Endothelial cell of umbilical vein (primary cell): Measurements from ENCODE around the gene HOXA4. TPM values are rescaled to one million over a fixed set of nuclear protein-coding genes. Genes with fewer than 3 reads are reported as not detected.

Experiments used
- BruUV-seq: library from RNA; stranded (reverse); fragments of 400-500 nt; replicated peaks from 2 replicates; lab custom pipeline; 2021; lab: Mats Ljungman, UMichigan
- CTCF ChIA-PET: fragments of 300-600, 350-600 bp; sonication (Branson Sonifier 250); formaldehyde crosslinking; loops from one replicate; lab custom pipeline; 2021; ENCODE audit warnings: antibody characterized with exemption, inconsistent platforms; lab: Charles Lee
- POLR2A ChIA-PET: fragments of 300-600, 350-600 bp; sonication (Branson Sonifier 250); formaldehyde crosslinking; loops from one replicate; lab custom pipeline; 2021; ENCODE audit warnings: antibody characterized with exemption, inconsistent platforms; lab: Charles Lee
- DNase-seq: peaks from one replicate; pipeline ENCODE4 v3.0.0-alpha.2; 2011; ENCODE audit warnings: low read depth, low spot score
- FAIRE-seq: peaks from 2 replicates; lab custom pipeline; 2011; peaks lifted over from hg19 to GRCh38; lab: Jason Lieb, UNC
- H2AFZ ChIP-seq: 2 replicates; pipeline ENCODE4 v1.6.0; 2012; ENCODE audit warnings: low read depth, low read length, control low read depth, inconsistent platforms
- H3K27ac ChIP-seq: 2 replicates; pipeline ENCODE4 v1.5.1; 2011; ENCODE audit warnings: low read depth, mild to moderate bottlenecking, control low read depth, low read length, moderate library complexity; ENCODE audit not compliant: insufficient read depth
- H3K27me3 ChIP-seq, 2 experiments: 2 replicates each; pipeline versions ENCODE4 v1.6.0 to v1.6.1; 2011; ENCODE audit warnings: low read length in 2 of 2, mixed read lengths in 1 of 2; ENCODE audit not compliant: control insufficient read depth in 2 of 2, insufficient read depth in 2 of 2
- H3K36me3 ChIP-seq, 2 experiments: 2 replicates in 1 of 2; 3 replicates in 1 of 2; pipeline ENCODE4 v1.5.1; 2011; ENCODE audit warnings: low read length in 2 of 2, mild to moderate bottlenecking in 1 of 2, moderate library complexity in 1 of 2; ENCODE audit not compliant: control insufficient read depth in 2 of 2, insufficient read depth in 2 of 2; ENCODE audit errors: extremely low read depth in 1 of 2
- H3K4me1 ChIP-seq: 3 replicates; pipeline ENCODE4 v1.5.1; 2011; ENCODE audit warnings: mild to moderate bottlenecking, low read length; ENCODE audit not compliant: control insufficient read depth, insufficient read depth; ENCODE audit errors: extremely low read depth
- H3K4me2 ChIP-seq: 2 replicates; pipeline ENCODE4 v1.6.1; 2011; ENCODE audit warnings: low read length, control low read depth, mixed read lengths; ENCODE audit not compliant: insufficient read depth
- H3K4me3 ChIP-seq, 3 experiments: fragments of 200-600 bp in 1 of 3; sonication (generic), shearing (Covaris generic) in 1 of 3; replicated peaks in 1 of 3; 2 replicates each; pipeline ENCODE4 v1.5.1; 2011 to 2016; ENCODE audit warnings: control low read depth in 3 of 3, low read length in 3 of 3, mild to moderate bottlenecking in 2 of 3, inconsistent platforms in 1 of 3, low read depth in 1 of 3, moderate library complexity in 1 of 3; ENCODE audit not compliant: insufficient read depth in 1 of 3
- H3K79me2 ChIP-seq: 2 replicates; pipeline ENCODE4 v1.6.0; 2012; ENCODE audit warnings: low read length, inconsistent platforms; ENCODE audit not compliant: control insufficient read depth, insufficient read depth
- H3K9ac ChIP-seq: replicated peaks from 2 replicates; pipeline ENCODE3; 2011; ENCODE audit warnings: low read length, control low read depth; ENCODE audit not compliant: insufficient read depth; ENCODE audit errors: extremely low read depth
- H3K9me1 ChIP-seq: replicated peaks from 3 replicates; pipeline ENCODE4 v1.6.0; 2011; ENCODE audit warnings: mild to moderate bottlenecking, low read length; ENCODE audit not compliant: control insufficient read depth, insufficient read depth; ENCODE audit errors: extremely low read depth
- H3K9me3 ChIP-seq: replicated peaks from 2 replicates; pipeline ENCODE4 v1.5.1; 2012; ENCODE audit warnings: low read length, inconsistent platforms; ENCODE audit not compliant: control insufficient read depth, insufficient read depth
- H4K20me1 ChIP-seq: replicated peaks from 2 replicates; pipeline ENCODE3; 2011; ENCODE audit warnings: mild to moderate bottlenecking, low read length; ENCODE audit not compliant: control insufficient read depth, insufficient read depth; ENCODE audit errors: extremely low read depth
- CTCF ChIP-seq, 2 donors: IDR thresholded peaks; 1 replicate in 1 of 2; 2 replicates in 1 of 2; pipeline ENCODE4 v1.5.1; 2011; ENCODE audit warnings: low read length in 2 of 2, mild to moderate bottlenecking in 2 of 2, moderate library complexity in 2 of 2, control low read depth in 1 of 2, inconsistent platforms in 1 of 2, low read depth in 1 of 2; ENCODE audit not compliant: insufficient read depth in 1 of 2; ENCODE audit errors: extremely low read depth in 1 of 2
- EZH2 ChIP-seq: IDR thresholded peaks from 2 replicates; pipeline ENCODE4 v1.6.1; 2012; ENCODE audit warnings: borderline replicate concordance, low read depth, mild to moderate bottlenecking, moderate library complexity, low read length, inconsistent platforms; ENCODE audit not compliant: severe bottlenecking
- FOS ChIP-seq: IDR thresholded peaks from 2 replicates; pipeline ENCODE4 v1.6.1; 2011; ENCODE audit warnings: mild to moderate bottlenecking, low read length, moderate library complexity, borderline replicate concordance; ENCODE audit not compliant: insufficient read depth
- GATA2 ChIP-seq: IDR thresholded peaks from 2 replicates; pipeline ENCODE4 v1.7.0; 2011; ENCODE audit warnings: low read depth, mild to moderate bottlenecking, moderate library complexity, mixed read lengths, low read length; ENCODE audit not compliant: insufficient read length, insufficient read depth
- JUN ChIP-seq: IDR thresholded peaks from 2 replicates; pipeline ENCODE4 v1.6.1; 2011; ENCODE audit warnings: borderline replicate concordance, low read depth; ENCODE audit not compliant: insufficient read length, insufficient read depth
- MYC ChIP-seq: IDR thresholded peaks from one replicate; pipeline ENCODE4 v1.6.1; 2011; ENCODE audit warnings: mild to moderate bottlenecking, low read depth, low read length
- POLR2A ChIP-seq: IDR thresholded peaks from 2 replicates; pipeline ENCODE4 v1.6.1; 2012; ENCODE audit warnings: low read depth, mild to moderate bottlenecking, control low read depth, low read length
- POLR2AphosphoS5 ChIP-seq: IDR thresholded peaks from 2 replicates; pipeline ENCODE4 v1.6.1; 2012; ENCODE audit warnings: low read depth, mild to moderate bottlenecking, control low read depth, low read length, moderate library complexity; ENCODE audit not compliant: insufficient read depth
- dilution Hi-C: fragments of 300-500 bp; cut with MboI; formaldehyde crosslinking; loops from one replicate; pipeline ENCODE4 v1.15.0; 2019; ENCODE audit warnings: low sequenced_read_pairs; ENCODE audit not compliant: extremely low pct_ligation_motif_present
- intact Hi-C: fragments of 100-400 bp; cut with micrococcal nuclease; formaldehyde crosslinking; loops from one replicate; pipeline ENCODE4 v1.10.0; 2022
- polyA plus RNA-seq, 4 experiments: library from polyadenylated mRNA; depleted of rRNA in 3 of 4; stranded (reverse) in 3 of 4; unstranded in 1 of 4; fragments of >200 nt; gene quantifications; 2 replicates each; pipeline versions ENCODE4 v1.2.1 to v1.2.3, GENCODE V29; 2011 to 2012; ENCODE audit warnings: missing spikeins in 1 of 4
- total RNA-seq: library from RNA; stranded (reverse); gene quantifications from 2 replicates; pipeline ENCODE4 v1.2.3, GENCODE V29; 2021
- TF ChIP-seq, protein P1 (sequence below): IDR thresholded peaks from 2 replicates; pipeline ENCODE4 v1.6.1; 2011; ENCODE audit not compliant: insufficient read depth, insufficient read length

Gene HOXA4
- total and polyA plus RNA-seq, 2 donors (not counting 3 experiments of a cell fraction or from before 2014, with no cell fraction given): 4.9 to 8.1 TPM

GRCh38 chr7:27165089-27165995, 34.8 kb upstream of the HOXA4 start, which contains the start of gene HOXA9:
Gene HOXA9 (minus strand): TSS chr7:27165537. CDS start chr7:27165457, 80 bp downstream.
- H3K9ac ChIP-seq: peak within 1 kb of the TSS; percentile 85
- H3K9me3 ChIP-seq: no peaks in the 10 kb centered on the region
- H2AFZ ChIP-seq: no peak within 1 kb of the TSS
- CTCF ChIA-PET: interaction anchor here (1.2 to 7.4 kb wide), 9 partner anchors 8 to 931 kb away, joined by 3 to 42 read pairs (median 4); partner anchors contain the start of gene HOXA3
- POLR2A ChIA-PET: interaction anchor here (0.9 to 1.8 kb wide), 6 partner anchors 12 to 54 kb away, joined by 3 to 8 read pairs (median 5); partner anchors contain the start of genes HOXA11, HOXA3 and HOXA5
- no peak for TF ChIP-seq JUN
- no peak for TF ChIP-seq CTCF (IDR thresholded peaks at IDR 0.05; ENCODE audit: extremely low read depth in 1 of 2, insufficient read depth in 1 of 2, low read depth in 1 of 2, low read length in 2 of 2)
- no peak for TF ChIP-seq GATA2
- peak; percentile 94 for TF ChIP-seq POLR2AphosphoS5
- TF ChIP-seq MYC: no peak
- TF ChIP-seq, protein P1, sequence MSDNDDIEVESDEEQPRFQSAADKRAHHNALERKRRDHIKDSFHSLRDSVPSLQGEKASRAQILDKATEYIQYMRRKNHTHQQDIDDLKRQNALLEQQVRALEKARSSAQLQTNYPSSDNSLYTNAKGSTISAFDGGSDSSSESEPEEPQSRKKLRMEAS: peak; percentile 97
- TF ChIP-seq EZH2: no peak
- peak; percentile 63 for TF ChIP-seq FOS
- peak; percentile 95 for TF ChIP-seq POLR2A
- peak within 1 kb of the TSS; percentile 91 for H3K27ac ChIP-seq
- peaks cover 31% of the 10 kb centered on the region for H3K4me1 ChIP-seq
- peak within 1 kb of the TSS; percentile 91 for H3K4me2 ChIP-seq
- FAIRE-seq (peak; percentile 78), DNase-seq (peak; percentile 98)
- peaks cover 3 to 7% of the 10 kb centered on the region in 2 experiments for H3K36me3 ChIP-seq
- intact Hi-C loops (loop anchor here (1.0 to 2.0 kb wide), 4 partner anchors 9 to 63 kb away; partner anchors contain the start of genes HOXA10 and HOXA2), dilution Hi-C loops (loop anchor here (10.0 to 25.0 kb wide), 3 partner anchors 311 to 978 kb away; no protein-coding TSS in a partner anchor)
- H3K27me3 ChIP-seq: no peaks in the 10 kb centered on the region
- peaks cover 88% of the 10 kb centered on the region for H3K79me2 ChIP-seq
- no peaks in the 10 kb centered on the region for H3K9me1 ChIP-seq
- TSS peak; percentile 55 for BruUV-seq
- no peaks in the 10 kb centered on the region for H4K20me1 ChIP-seq
- H3K4me3 ChIP-seq: peak within 1 kb of the TSS; percentile 63 to 98 (median 88)
